K562 (cell line): ENCODE data around the gene WDR18. TPM values are rescaled to one million over a fixed set of nuclear protein-coding genes. Genes with fewer than 3 reads are reported as not detected.
A peak's percentile ranks its signal among the peaks of the same experiment; 100 is the strongest.

Experiments
- ARID1B ChIP-seq: fragments of 450-650 bp; IDR thresholded peaks from 2 replicates; pipeline ENCODE4 v1.6.1; 2016; ENCODE audit warnings: antibody characterized with exemption, mild to moderate bottlenecking, inconsistent platforms
- ARID2 ChIP-seq: fragments of 450-650 bp; IDR thresholded peaks from 2 replicates; pipeline ENCODE4 v1.6.1; 2017; ENCODE audit warnings: antibody characterized with exemption, mild to moderate bottlenecking
- CBX8 ChIP-seq: fragments of 200-600 bp; sonication (generic); IDR thresholded peaks from 2 replicates; pipeline ENCODE4 v1.6.1; 2012; ENCODE audit warnings: borderline replicate concordance, mixed run types, low read depth, mild to moderate bottlenecking, moderate library complexity, mixed read lengths, low read length, control low read depth, inconsistent platforms; ENCODE audit not compliant: poor library complexity, severe bottlenecking; ENCODE audit errors: extremely low read depth
- CHCHD3 ChIP-seq: fragments of 250-450 bp; sonication (Bioruptor Pico); IDR thresholded peaks from 2 replicates; pipeline ENCODE4 v2.1.2; 2022; ENCODE audit warnings: mild to moderate bottlenecking
- HIVEP1 ChIP-seq: fragments of 250-450 bp; sonication (Bioruptor Pico); IDR thresholded peaks from 2 replicates; pipeline ENCODE4 v1.4.0; 2020; ENCODE audit warnings: mild to moderate bottlenecking
- KDM2B ChIP-seq: fragments of 250-450 bp; sonication (Bioruptor Pico); IDR thresholded peaks from 2 replicates; pipeline ENCODE4 v1.8.0; 2021; ENCODE audit warnings: mild to moderate bottlenecking, moderate library complexity
- KLF10 ChIP-seq: fragments of 250-450 bp; sonication (Bioruptor Pico); IDR thresholded peaks from 2 replicates; pipeline ENCODE4 v1.6.1; 2021; ENCODE audit warnings: matching md5 sums
- PHF21A ChIP-seq: fragments of 450-650 bp; IDR thresholded peaks from 2 replicates; pipeline ENCODE4 v1.6.1; 2017; ENCODE audit warnings: low read depth, borderline replicate concordance
- POLR2B ChIP-seq: fragments of 450-650 bp; IDR thresholded peaks from 2 replicates; pipeline ENCODE4 v1.6.1; 2018; ENCODE audit warnings: low read depth; ENCODE audit not compliant: partially characterized antibody
- PTBP1 ChIP-seq: fragments of 200-400 bp; formaldehyde crosslinking; IDR thresholded peaks from 2 replicates; pipeline ENCODE4 v1.6.1; 2017; ENCODE audit warnings: low read depth, low read length
- SP1 ChIP-seq: sonication (generic); formaldehyde crosslinking; IDR thresholded peaks from 2 replicates; pipeline ENCODE4 v1.8.1; 2022; ENCODE audit warnings: mild to moderate bottlenecking, missing genetic modification reagents
- STAT6 ChIP-seq: sonication (generic); formaldehyde crosslinking; IDR thresholded peaks from 2 replicates; pipeline ENCODE4 v1.8.1; 2023; ENCODE audit warnings: mild to moderate bottlenecking, missing genetic modification reagents
- TAL1 ChIP-seq: fragments of 450-650 bp; IDR thresholded peaks from 2 replicates; pipeline ENCODE4 v1.6.1; 2016; ENCODE audit warnings: mild to moderate bottlenecking
- ZC3H8 ChIP-seq: fragments of 450-650 bp; IDR thresholded peaks from 2 replicates; pipeline ENCODE4 v1.6.1; 2017
- ZNF3 ChIP-seq: fragments of 250-450 bp; sonication (Bioruptor Pico); IDR thresholded peaks from 2 replicates; pipeline ENCODE4 v1.5.0; 2021; ENCODE audit warnings: mild to moderate bottlenecking, moderate library complexity
- ZNF316 ChIP-seq: fragments of 450-650 bp; IDR thresholded peaks from 2 replicates; pipeline ENCODE4 v1.6.1; 2016
- ZNF354B ChIP-seq: fragments of 250-450 bp; sonication (Bioruptor Pico); IDR thresholded peaks from 2 replicates; pipeline ENCODE4 v1.4.0; 2020
- ZNF395 ChIP-seq: fragments of 200-800 bp; sonication (Bioruptor generic); IDR thresholded peaks from 2 replicates; pipeline ENCODE4 v1.6.1; 2017; ENCODE audit warnings: missing genetic modification characterization, missing compliant biosample characterization
- ZNF592 ChIP-seq: fragments of 450-650 bp; IDR thresholded peaks from 2 replicates; pipeline ENCODE4 v1.6.1; 2017; ENCODE audit warnings: antibody characterized with exemption, mild to moderate bottlenecking
- polyA plus RNA-seq, 8 experiments: library from polyadenylated mRNA; depleted of rRNA in 4 of 8; stranded (reverse) in 5 of 8; unstranded in 3 of 8; fragments of >200 nt; fragmentation: Nextera tagmentation in 2 of 8; fragmentation: Illumina TruSeq in 1 of 8; extraction: Ambion mirVana in 2 of 8; extraction: Trizol in 1 of 8; gene quantifications; 2 replicates each; pipeline versions ENCODE4 v1.2.1 to v1.2.3, GENCODE V29; 2011 to 2014; ENCODE audit warnings: inconsistent platforms in 1 of 8, missing spikeins in 1 of 8
- total RNA-seq, 7 experiments: library from RNA; depleted of rRNA in 6 of 7; stranded (reverse); fragments of >200 nt in 6 of 7; fragmentation: Illumina TruSeq in 2 of 7; extraction: Trizol in 2 of 7; gene quantifications; 2 replicates each; pipeline versions ENCODE4 v1.2.1 to v1.2.3, GENCODE V29; 2011 to 2021; ENCODE audit warnings: low replicate concordance in 1 of 7

Gene WDR18
- total and polyA plus RNA-seq, 9 of the 15 experiments (the other 6 are each of a cell fraction or from before 2014, with no cell fraction given): 0.65 to 181 (median 30.1) TPM

- TF ChIP-seq ZNF592 (peak; percentile 57; the same call in 1 of the 2 replicates), HIVEP1 (no peak), PHF21A (no peak), ARID2 (no peak), ZNF316 (no peak), ZNF3 (CRISPR knock-in tag) (no peak), STAT6 (no peak), KDM2B (CRISPR knock-in tag) (no peak), CHCHD3 (CRISPR knock-in tag) (no peak), KLF10 (CRISPR knock-in tag) (no peak), TAL1 (no peak), ZNF395 (CRISPR knock-in tag) (peak; percentile 45; the same call in 1 of the 2 replicates), PTBP1 (no peak), POLR2B (no peak), ZNF354B (CRISPR knock-in tag) (no peak), CBX8 (no peak), SP1 (CRISPR knock-in tag) (0 out of 2 replicates have a peak, but pooled peaks have one; percentile 46), ARID1B (peak; percentile 43; the same call in 1 of the 2 replicates), ZC3H8 (no peak)
Measured at GRCh38 chr19:952680-953444, 31.3 kb upstream of the WDR18 start (continued).
